GM19239 (cell line): ENCODE results near the gene PDZRN3.
A peak's percentile ranks its signal among the peaks of the same experiment; 100 is the strongest.

Experiments
- DNase-seq: peaks from one replicate; pipeline ENCODE4 v3.0.0; 2011; ENCODE audit warnings: low spot score; ENCODE audit not compliant: insufficient read length
- FAIRE-seq: peaks from 2 replicates; lab custom pipeline; 2011; peaks lifted over from hg19 to GRCh38; lab: Jason Lieb, UNC

Gene PDZRN3

DNA sequence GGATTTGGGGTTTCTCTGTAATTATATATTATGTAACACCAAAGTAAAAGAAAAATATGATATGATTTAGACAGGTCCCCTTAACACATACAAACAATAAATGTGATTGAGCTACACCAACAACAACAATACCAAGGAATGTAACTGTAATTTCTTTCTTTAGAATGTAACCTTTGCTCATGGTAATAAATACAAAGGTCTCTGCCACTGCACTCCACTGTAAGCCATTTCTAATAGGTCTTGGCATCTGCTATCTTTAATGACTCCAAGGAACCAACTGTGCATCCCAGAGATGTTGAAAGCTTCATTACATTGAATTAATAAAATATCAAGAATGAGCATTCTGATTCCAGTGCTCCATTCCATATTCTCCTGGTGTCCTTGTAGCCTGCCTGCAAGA is 88.8 kb downstream of the PDZRN3 start:
- no peak for FAIRE-seq
- no peak for DNase-seq

DNA sequence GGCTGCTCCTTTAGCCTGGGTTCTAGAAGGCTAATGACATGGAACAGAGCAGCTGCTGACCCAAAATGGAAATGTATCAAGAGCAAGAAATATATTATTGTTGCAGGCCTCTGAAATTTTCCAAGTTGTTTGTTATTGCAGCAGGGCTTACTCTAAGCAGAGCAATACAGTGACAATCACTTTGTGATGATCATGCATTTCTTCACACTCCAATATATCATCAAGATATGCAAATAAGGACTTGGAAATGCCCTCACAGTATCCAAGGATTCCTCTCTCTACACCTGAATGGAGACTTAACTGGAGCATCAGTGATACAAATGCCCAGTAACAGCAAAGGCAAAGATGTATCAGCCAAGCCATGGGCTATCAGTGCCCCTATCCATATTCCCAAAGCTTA is 89.6 kb downstream of the PDZRN3 start:
- DNase-seq (no peak), FAIRE-seq (no peak)

DNA sequence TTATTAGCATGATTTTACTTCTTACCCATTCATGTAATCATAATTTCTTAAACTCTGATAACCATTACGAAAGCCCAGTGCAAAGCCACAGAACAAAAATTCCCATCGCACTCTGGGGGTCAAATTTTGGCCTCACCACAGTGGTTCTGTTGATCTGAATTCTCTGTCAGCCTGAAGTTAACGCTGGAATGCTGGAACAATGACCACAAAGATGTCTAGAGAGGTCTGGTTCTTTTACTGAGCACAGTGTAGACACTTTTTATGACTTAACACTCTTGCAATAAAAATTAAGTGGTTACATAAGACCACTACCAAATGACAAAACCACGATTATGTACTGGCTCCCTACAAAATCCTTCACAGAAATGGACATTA is 94.7 kb downstream of the PDZRN3 start:
- FAIRE-seq (no peak), DNase-seq (no peak)

DNA sequence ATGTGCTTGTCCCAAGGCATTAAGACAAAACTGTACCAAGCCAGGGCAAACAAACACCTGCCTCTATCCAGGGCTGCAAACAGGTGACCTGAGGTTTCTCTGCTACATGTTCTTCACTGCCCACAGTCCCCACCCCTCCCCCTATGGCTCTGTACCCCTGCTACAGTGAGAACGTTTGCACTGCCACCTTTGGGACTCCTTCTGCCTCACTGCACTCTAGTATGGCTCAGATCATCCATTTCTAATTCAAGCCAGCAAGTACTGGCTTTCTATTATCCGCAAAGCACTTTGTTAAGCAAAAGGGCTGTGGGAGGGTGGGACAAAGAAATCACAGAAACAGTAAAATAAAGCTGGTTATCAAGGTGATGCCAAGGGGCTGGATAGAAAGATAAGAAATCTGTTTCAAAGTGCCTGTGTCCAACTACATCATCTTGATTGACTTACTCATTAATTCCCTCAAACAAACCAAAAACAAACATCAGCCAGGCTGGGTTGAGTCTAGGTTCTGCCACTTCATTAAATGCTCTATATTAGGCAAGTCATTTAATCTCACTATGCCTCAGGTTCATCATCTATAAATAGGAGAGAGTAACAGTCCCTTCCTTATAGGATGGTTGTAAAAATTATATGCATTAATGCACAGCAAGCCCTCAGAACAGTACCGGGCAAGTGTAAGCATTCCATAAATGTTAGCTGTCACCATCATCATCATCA is 95.3 kb downstream of the PDZRN3 start:
- FAIRE-seq = no peak

DNA sequence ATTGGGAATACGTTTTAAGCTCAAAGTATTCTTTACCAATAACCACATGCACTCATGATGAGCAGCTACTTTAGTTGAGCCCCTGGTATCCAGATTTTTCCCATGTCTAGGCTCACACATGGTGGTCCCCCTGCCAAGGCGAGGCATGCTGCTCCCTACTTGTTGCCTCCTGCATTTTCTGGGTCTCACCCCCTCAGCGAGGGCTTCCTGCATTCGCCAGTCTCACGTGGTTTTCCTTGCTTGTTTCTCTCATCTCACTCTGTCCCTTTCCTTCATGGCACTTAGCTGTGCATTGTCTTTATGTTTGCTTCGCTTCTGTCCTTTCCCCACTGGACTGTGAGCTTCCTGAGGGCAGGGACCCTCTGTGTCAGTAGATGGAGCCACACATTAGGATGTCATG is 99.2 kb downstream of the PDZRN3 start:
- DNase-seq = no peak
- FAIRE-seq = no peak

More for the DNA sequence above, 95.3 kb downstream of the PDZRN3 start:
- DNase-seq = no peak

DNA sequence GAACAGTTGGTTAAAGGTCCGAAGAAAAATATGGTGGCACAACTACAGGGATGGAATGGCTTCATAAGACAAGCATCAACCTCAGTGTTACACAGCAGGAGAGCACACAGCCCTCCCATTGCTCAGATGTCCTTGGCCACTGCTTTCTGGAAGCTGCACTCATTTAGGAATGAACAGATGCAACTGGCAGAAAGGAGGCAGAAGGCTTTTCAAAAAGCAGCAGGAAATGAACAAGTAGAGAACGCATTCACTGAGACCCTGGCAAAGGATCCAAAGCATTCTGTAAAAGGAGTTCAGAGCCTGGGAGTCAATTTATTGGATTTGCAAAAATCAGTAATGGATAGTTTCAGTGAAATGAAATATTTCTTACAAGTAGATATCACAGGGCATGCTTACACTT is 101.1 kb downstream of the PDZRN3 start:
- no peak for FAIRE-seq
- DNase-seq = no peak

DNA sequence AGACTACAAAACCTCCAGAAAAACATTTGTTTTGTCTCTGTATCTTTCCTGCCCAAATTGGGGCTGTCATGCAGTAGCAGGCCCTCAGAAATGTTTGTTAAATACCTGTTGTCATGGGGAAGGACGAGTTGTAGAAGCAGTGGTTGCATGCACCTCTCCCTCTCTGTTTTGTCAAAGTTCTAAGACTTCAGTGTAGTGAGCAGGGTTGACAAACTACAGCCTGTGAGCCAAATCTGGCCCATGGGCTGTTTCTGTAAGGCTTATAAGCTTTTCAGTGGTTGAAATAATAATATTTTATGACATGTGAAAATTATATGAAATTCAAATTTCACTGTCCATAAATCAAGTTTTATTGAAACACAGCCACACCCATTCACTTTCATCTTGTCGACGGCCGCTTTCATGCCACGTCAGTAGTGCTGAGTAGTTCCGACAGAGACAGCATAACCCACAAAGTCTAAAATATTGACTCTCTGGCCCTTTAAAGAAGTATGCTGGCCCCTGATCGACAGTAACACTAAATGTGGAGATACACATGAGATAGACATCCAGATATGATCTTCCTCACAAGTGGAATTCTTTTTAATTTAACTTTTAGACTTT is 102.9 kb downstream of the PDZRN3 start:
- DNase-seq (no peak), FAIRE-seq (no peak)

DNA sequence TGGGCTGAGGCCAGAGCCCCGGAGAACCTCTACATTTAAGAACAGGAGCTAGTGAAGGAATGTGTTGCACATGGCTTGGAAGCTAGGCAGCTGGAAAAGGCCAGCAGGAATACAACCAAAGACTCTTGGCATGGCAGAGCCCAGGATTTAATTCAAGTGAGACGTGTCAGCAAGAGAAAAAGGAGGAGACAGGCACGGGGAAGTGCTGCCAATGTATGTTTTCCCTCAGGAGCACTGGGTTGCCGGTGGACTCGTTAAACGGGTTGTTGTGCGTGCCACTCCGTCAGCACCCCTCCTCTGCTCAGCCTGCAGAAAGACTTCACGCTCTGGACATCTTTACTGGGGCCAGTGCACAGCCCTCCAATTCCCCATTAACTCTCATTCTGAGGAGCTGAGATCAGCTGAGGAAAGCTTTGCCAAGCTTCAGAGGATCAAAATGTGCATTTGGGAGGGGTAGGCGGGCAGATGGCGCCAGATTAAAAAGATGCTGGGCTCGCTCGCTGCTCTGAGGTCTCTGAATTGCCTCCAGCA is 103.7 kb downstream of the PDZRN3 start:
- DNase-seq = no peak
- no peak for FAIRE-seq

DNA sequence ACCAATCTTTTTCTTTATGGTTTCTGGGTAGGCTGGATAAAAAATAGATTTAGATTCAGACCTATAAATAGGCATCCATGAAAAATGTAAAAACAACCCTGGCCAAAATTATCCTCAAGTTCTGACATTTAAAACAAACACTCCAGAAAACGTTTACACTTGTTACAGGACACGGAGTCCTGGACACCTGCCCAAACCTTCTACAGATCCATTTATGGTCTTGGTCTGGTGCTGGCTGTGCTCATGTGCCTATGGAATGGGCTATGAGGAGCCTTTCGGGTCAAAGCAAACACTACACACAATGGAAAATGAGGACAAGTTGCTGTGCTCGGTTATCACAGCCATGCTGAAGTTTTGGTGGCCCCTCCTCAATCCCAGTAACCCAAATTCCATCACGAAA is 108.1 kb downstream of the PDZRN3 start:
- FAIRE-seq = no peak

DNA sequence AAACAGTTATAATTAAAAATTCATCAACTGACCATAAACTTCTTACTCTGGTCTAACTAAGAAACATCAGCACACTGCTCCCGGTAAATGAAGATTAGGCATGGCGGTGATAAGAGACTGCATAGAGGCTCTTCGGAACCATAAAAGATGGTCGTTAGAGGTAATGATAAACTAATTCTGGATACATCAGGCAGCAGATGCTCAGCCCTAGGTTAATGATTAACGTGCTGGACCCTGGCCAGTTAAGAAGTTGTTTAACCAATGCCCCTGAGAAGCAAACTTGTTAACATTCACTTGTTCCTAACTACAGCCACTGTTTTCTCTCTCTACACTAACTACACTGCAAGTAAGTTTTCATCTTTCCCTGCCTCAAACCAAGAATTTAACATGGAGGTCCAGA is 111.5 kb downstream of the PDZRN3 start:
- FAIRE-seq (no peak), DNase-seq (no peak)

More for the DNA sequence above, 108.1 kb downstream of the PDZRN3 start:
- DNase-seq = no peak

DNA sequence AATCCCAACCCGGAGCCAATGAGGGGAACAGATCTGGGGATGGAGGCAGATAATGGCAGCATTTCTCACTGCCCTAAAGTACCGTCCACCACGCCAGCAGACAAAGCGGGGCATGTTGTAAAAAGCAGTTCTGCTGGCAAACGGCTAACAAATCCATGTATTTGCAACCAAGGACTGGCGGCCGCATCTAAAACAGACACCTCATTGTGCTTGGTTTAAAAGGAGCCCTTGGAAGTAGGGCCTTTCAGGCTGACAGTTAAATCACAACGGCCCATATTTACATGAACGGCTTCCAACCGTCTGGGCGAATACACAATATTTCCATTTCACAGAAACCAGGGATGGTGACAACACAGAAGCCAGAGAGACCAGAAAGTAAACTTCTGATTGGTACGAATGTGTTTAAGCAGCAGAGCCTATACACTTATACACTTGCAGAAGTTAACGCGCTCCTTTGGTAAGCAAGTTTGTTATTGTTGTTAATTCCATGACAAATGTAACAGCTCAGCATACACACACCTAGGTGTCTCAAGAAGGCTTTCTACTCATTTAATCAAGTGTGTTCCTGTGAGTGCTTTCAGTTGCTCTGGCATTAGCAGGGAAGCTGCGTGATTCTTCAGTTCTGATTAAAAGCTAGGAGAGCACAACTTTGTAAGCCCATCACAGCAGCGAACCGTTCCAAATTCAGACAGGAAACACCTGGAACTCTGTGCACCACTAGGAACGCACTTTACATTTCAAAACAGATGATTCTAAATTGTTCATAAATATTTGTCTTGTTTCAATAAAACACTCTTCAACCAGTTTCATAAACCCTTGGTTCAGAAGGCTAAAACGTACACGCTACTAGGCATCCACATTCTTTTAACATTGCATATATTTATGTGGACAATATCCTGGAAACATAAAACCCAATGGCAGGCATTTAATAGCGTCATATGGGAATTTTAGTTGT is 112.9 kb downstream of the PDZRN3 start:
- FAIRE-seq (no peak), DNase-seq (no peak)

DNA sequence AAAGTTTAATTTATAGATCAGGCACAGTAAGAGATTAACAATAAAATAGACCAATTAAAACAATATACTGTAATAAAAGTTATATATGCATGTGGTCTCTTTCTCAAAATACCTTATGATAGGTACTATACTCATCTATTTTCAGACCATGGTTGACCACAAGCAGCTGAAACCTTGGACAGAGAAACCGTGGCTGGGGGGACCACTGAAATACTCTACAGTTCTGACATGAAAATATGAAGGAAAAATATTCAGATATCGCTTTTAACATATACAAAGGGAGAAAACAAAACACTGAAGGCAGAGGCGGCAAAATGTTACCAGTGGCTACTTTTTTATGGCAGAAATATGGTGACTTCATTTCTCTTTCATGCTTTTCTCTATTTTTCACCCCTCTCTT is 114.0 kb downstream of the PDZRN3 start:
- DNase-seq (no peak), FAIRE-seq (no peak)

DNA sequence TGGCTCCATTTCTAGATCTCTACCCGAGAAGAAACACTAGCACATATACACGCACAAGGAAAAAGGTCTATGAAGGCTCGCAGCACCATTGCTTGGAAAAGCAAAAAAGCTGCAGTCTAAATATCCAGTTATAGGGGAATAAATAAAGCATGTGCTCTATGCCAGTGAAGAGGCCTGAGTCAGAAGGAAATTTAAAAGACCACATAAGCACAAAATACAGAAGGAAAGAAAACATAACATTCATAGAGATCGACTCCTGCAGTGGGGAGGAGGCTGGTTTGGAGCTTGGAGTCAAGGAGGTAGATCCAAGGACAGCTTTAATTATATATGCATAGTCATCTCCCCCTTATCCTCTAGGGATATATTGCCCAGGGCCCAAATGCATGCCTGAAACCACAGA is 114.4 kb downstream of the PDZRN3 start:
- DNase-seq (no peak), FAIRE-seq (no peak)

DNA sequence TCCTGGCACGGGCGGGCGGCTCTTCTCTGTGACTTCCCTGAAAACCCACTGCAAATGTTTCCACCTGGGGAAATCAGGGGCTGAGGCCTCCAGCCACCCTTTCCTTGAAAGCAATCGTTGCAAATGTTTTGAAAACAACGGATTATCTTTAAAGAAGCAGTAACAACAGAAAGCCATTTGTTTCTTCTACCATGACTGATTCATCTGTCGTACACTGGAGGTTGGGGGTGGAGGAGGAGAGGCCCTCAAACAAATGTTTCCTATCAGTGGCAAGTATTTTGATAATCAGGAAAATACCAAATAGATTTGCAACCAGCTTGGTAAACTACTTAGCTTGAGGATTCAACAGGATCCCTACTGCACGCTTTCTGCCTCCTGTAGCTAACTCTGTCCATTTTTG is 114.9 kb downstream of the PDZRN3 start:
- no peak for FAIRE-seq
- DNase-seq = no peak

DNA sequence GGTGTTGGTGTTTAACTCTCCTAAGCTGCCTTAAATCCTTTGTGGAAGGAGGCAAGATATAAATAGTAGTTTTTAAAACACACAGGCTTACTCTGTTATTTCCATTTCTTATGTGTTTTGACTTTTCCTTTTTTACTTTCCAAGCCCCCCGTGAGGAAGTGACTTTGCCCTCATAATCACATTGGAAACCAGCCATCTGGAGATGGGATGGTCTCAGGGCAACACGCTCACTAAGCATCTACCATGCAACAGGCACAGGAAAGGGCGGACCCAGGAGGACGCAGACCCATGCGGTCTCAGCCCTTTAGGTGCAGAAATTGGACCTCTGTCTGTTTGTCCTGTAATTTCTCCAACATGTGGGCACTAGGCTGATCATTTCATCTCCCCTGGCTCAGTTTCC is 115.7 kb downstream of the PDZRN3 start:
- FAIRE-seq = no peak
- no peak for DNase-seq

DNA sequence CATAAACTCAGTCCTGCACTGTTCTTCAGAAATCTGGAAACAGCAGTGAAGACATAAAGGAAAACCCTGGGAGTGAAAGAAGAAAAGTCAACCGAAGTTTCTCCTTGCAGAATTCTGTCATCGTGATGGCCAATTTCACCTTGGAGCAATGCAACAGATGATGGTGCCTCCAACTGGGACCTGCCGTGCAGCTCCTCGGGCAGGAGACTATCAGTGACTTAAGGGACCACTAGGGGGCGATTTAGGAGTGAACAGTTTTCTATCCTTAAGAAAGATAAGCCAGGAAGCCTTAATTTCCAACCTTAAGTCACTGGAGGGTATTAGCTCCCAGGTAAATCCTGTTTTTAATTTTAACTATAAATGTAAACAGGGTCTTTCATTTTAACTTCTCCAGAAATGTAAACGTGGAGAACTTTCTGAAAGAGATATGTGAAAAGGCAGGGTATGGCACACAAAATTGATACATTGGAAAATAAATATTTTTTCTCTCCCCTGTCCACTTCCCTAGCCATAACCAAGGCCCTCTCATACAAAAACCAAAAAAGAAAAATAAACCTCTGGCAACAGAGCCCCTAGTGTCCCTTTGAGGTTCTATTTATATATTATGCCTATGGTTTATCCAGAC is 116.3 kb downstream of the PDZRN3 start:
- DNase-seq (peak; percentile 12), FAIRE-seq (peak; percentile 65)

DNA sequence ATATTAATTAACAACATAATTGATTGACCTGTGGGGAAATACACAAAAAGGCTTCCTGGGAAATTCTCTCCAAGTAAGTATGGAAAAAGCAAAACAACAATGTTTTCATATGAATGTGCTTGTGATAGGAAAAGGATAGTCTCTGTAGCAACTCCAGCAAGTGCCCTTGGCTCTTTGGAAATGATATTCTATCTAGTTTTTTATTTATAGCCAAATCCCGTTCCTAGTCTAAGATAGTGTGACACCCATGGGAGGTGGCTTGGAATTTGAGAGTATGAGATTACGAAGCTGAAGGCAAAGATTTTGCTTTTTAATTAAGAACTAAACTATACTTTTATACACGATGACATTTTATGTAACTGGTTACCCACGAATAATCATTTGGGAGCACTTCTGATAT is 119.9 kb downstream of the PDZRN3 start:
- FAIRE-seq (no peak), DNase-seq (no peak)

DNA sequence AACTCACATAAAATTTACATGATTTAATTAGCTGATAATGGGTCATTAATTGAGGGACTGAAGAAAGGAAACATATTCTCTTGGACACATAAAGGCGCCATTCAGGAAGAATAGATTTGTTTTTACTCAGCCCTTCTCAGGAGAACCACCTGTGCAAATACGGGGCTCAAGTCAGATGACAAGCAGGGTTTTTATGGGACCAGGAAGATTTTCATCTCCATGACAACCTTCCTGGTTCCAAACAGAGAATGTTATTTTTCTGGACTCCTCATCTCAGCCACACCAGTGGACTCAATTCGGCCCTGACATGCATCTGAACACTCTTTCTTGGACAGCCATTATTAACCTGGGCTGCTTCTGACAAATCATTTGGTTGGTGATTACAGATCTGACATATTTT is 120.5 kb downstream of the PDZRN3 start:
- DNase-seq (no peak), FAIRE-seq (no peak)

DNA sequence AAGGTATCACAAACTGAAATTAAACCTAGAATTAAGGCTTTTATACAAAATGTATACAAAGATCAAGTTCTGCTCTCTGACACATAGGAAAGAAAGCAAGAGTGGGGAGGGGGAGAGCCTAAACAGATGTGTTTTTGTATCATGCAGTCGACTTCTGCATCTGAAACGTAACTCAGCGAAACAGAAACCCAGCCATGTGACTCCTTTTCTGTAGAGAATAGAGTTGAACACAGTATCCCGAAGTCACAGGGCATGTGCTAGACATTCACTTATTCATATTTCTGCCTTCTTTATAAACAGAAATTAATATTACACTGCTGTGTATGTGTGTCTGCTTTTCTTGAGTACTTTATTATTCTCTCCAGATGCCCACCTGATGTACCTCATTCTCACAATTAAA is 121.0 kb downstream of the PDZRN3 start:
- DNase-seq (no peak), FAIRE-seq (no peak)
